Measurements from ENCODE around the gene NUDT3. TPM values are rescaled to one million over a fixed set of nuclear protein-coding genes. Genes with fewer than 3 reads are reported as not detected.
"Not testable (repeated sequence)": the region's sequence is repeated elsewhere in the genome, so short reads cannot be mapped to it uniquely, and the experiment has no call there.

NUDT3 gene
- total RNA-seq, 2 donors from 2014 or later: 28.9 to 30.8 TPM

DNA sequence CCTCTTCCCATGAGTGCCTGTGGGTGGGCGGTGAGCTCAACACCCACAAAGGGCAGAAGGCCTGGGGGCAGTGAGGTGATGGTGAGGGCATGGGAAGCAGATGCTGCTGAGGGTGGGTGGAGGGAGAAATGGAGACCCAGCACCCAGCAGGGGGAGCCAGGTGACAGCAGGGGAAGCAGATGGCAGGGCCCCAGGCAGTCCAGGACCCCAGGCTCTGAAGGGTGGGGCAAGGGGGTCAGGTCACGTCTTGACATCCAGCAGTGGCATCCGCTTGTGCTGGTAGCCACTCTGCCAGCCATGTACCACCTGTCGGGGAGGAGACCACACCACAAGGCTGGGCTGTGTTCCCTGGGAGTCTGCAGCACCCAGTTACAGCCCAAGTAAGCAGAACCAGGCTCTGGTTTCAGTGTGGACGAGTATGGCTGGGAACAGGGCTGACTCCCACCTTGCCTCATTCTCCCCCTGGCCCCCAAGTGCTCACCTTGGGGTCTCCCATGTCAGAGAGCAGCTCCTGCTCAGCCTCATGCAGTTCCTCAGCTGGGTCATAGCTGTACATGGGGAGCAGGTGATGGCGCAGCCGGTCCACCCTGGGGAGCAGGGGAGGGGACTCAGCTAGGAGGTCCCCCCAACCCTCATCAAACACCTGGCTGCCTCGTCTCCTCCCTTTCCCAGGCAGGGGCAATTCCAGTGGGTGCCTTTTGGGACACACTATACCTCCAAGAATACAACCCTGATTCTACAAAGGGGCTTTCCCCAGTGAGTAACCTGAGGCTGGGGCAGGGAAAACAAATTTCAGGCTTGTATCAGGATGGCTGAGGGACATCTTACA lies 145.7 kb downstream of the NUDT3 start:
- intact Hi-C loops (cut with DNase I): loop anchor here (5.0 kb wide), 1 partner anchor 361 kb away; no protein-coding TSS in a partner anchor
- Histone ChIP-seq H3K4me1 (replicated peaks) (no peaks in the 10 kb centered on the region), H3K36me3 (peaks cover 0 to under 1% of the 10 kb centered on the region in 2 donors), H3K4me3 (no peak overlapping the region), H3K9me3 (no peaks in the 10 kb centered on the region), H3K27ac (no peak overlapping the region), H3K27me3 (replicated peaks; ENCODE audit: insufficient read depth) (no peaks in the 10 kb centered on the region)
- DNase-seq (ENCODE audit: low spot score): no peak
- WGBS: 65% methylated on average over 7 of the region's 8 CpGs
- TF ChIP-seq, protein P1, sequence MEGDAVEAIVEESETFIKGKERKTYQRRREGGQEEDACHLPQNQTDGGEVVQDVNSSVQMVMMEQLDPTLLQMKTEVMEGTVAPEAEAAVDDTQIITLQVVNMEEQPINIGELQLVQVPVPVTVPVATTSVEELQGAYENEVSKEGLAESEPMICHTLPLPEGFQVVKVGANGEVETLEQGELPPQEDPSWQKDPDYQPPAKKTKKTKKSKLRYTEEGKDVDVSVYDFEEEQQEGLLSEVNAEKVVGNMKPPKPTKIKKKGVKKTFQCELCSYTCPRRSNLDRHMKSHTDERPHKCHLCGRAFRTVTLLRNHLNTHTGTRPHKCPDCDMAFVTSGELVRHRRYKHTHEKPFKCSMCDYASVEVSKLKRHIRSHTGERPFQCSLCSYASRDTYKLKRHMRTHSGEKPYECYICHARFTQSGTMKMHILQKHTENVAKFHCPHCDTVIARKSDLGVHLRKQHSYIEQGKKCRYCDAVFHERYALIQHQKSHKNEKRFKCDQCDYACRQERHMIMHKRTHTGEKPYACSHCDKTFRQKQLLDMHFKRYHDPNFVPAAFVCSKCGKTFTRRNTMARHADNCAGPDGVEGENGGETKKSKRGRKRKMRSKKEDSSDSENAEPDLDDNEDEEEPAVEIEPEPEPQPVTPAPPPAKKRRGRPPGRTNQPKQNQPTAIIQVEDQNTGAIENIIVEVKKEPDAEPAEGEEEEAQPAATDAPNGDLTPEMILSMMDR (IDR thresholded peaks at IDR 0.05): peak in 2 of 4 experiments; percentile 31 to 41
- TF ChIP-seq POLR2AphosphoS5 (IDR thresholded peaks at IDR 0.05): no peak

DNA sequence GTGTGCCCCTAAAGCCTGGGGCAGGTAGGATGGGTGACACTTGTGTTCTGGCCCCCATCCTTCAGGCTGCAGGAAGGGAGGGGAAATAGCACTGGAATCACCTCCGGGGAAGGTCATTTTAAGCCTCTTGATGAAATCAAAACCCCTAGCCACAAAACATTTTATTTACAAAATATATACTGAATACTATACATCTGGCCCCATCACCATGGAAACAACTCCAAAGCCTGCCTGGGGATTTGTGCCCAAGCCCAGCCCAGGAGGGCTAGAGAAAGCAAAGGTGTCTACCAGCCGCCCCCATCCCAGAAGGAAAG lies 146.3 kb downstream of the NUDT3 start:
- Histone ChIP-seq H3K27ac (no peak overlapping the region), H3K4me1 (replicated peaks) (no peaks in the 10 kb centered on the region), H3K9me3 (no peaks in the 10 kb centered on the region), H3K36me3 (peaks cover 0 to 6% of the 10 kb centered on the region in 2 donors), H3K4me3 (no peak overlapping the region), H3K27me3 (replicated peaks; ENCODE audit: insufficient read depth) (no peaks in the 10 kb centered on the region)
- DNase-seq (ENCODE audit: low spot score): no peak
- intact Hi-C loops (cut with DNase I): loop anchor here (5.0 kb wide), 1 partner anchor 361 kb away; no protein-coding TSS in a partner anchor
- TF ChIP-seq, protein P1 (IDR thresholded peaks at IDR 0.05): no peak
- TF ChIP-seq POLR2A (IDR thresholded peaks at IDR 0.05) (no peak), POLR2AphosphoS5 (IDR thresholded peaks at IDR 0.05) (no peak)
- 43% methylated on average over 2 of the region's 2 CpGs for WGBS

DNA sequence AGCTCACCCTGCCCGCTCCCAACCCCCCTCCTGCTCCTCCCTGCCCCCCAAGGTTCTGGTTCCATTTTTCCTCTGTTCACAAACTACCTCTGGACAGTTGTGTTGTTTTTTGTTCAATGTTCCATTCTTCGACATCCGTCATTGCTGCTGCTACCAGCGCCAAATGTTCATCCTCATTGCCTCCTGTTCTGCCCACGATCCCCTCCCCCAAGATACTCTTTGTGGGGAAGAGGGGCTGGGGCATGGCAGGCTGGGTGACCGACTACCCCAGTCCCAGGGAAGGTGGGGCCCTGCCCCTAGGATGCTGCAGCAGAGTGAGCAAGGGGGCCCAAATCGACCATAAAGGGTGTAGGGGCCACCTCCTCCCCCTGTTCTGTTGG lies 146.7 kb downstream of the NUDT3 start:
- WGBS: 79% methylated on average over 7 of the region's 7 CpGs
- H3K36me3 ChIP-seq; DNase-seq (ENCODE audit: low spot score); H3K4me3 ChIP-seq; H3K27me3 ChIP-seq (replicated peaks; ENCODE audit: insufficient read depth); H3K27ac ChIP-seq; H3K9me3 ChIP-seq; H3K4me1 ChIP-seq (replicated peaks): not testable (repeated sequence)
- intact Hi-C loops (cut with DNase I): loop anchor here (5.0 kb wide), 1 partner anchor 362 kb away; no protein-coding TSS in a partner anchor

DNA sequence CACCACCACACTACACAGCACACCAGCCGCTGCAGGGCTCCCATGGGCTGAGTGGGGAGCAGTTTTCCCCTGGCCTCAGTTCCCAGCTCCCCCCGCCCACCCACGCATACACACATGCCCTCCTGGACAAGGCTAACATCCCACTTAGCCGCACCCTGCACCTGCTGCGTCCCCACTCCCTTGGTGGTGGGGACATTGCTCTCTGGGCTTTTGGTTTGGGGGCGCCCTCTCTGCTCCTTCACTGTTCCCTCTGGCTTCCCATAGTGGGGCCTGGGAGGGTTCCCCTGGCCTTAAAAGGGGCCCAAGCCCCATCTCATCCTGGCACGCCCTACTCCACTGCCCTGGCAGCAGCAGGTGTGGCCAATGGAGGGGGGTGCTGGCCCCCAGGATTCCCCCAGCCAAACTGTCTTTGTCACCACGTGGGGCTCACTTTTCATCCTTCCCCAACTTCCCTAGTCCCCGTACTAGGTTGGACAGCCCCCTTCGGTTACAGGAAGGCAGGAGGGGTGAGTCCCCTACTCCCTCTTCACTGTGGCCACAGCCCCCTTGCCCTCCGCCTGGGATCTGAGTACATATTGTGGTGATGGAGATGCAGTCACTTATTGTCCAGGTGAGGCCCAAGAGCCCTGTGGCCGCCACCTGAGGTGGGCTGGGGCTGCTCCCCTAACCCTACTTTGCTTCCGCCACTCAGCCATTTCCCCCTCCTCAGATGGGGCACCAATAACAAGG lies 147.3 kb downstream of the NUDT3 start:
- not testable (repeated sequence) for H3K4me1 ChIP-seq (replicated peaks); H3K36me3 ChIP-seq; H3K27me3 ChIP-seq (replicated peaks; ENCODE audit: insufficient read depth); DNase-seq (ENCODE audit: low spot score); H3K27ac ChIP-seq; H3K4me3 ChIP-seq; H3K9me3 ChIP-seq
- WGBS: 80% methylated on average over 13 of the region's 13 CpGs
- intact Hi-C loops (cut with DNase I): loop anchor here (5.0 kb wide), 1 partner anchor 362 kb away; no protein-coding TSS in a partner anchor

DNA sequence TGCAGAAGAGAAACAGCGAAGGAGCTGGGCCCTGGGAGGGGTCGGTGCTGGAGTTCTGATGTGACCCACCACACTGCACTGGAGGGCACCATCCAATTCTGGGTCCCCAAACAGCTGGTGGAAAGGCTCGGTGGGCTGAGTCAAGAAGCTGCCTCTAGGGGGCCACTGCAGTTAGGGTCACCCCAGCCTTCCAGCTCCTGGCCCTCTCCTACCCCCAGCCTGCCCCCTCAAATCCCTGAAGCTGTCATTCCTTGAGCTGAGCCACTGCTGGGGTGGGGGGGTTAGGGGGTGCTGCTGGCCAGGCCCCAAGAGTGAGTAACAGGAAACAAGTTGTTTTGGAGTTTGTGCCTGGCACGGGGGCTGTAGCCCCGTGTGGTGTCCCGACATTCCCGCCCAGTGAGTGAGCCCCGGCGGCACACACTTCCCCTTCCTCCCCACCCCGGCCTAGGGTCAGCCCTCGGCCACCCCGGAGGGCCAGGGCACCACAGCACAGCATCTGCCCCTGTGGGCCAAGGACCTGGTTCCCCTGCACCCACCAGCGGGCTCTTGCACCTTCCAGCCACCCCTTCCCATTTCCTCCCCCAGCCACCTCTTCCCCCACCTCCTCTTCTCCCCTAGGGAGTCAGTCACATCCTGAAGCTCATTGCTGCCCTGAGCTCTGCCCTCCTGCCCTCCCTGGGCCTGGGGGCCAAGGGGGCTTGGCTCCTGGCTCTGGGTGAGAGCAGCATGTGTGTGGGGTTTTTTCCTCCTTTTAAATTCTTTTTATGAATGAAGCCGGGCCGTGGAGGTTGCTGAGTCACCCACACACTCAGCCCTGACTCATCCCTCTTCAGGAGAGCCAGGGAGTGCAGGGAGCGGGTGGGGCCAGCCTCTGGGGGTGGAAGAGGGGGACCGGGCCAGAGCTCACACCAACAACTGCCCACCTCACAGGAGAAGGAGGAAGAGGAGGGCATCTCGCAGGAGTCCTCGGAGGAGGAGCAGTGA lies 148.3 kb downstream of the NUDT3 start:
- TF ChIP-seq, protein P1 (IDR thresholded peaks at IDR 0.05): no peak
- TF ChIP-seq POLR2A (IDR thresholded peaks at IDR 0.05): no peak
- no peak for TF ChIP-seq POLR2AphosphoS5 (IDR thresholded peaks at IDR 0.05)
- WGBS: 39% methylated on average over 19 of the region's 19 CpGs
- no peak for DNase-seq (ENCODE audit: low spot score)
- intact Hi-C loops (cut with DNase I): no loop called here
- no peaks in the 10 kb centered on the region for H3K9me3 ChIP-seq
- peak overlapping the region; percentile 27 to 42 for H3K27ac ChIP-seq
- no peak overlapping the region for H3K4me3 ChIP-seq
- H3K4me1 ChIP-seq (replicated peaks): no peaks in the 10 kb centered on the region
- H3K27me3 ChIP-seq (replicated peaks; ENCODE audit: insufficient read depth): no peaks in the 10 kb centered on the region
- peaks cover 0 to 7% of the 10 kb centered on the region in 2 donors for H3K36me3 ChIP-seq
